NCI-H1694 (cell line): ENCODE data around the gene CSMD2.
"Not testable (repeated sequence)": the region's sequence is repeated elsewhere in the genome, so short reads cannot be mapped to it uniquely, and the experiment has no call there.

Experiments
- DNase-seq: peaks from one replicate; lab custom pipeline; 2025; lab: John Stamatoyannopoulos, UW

Gene CSMD2

DNA sequence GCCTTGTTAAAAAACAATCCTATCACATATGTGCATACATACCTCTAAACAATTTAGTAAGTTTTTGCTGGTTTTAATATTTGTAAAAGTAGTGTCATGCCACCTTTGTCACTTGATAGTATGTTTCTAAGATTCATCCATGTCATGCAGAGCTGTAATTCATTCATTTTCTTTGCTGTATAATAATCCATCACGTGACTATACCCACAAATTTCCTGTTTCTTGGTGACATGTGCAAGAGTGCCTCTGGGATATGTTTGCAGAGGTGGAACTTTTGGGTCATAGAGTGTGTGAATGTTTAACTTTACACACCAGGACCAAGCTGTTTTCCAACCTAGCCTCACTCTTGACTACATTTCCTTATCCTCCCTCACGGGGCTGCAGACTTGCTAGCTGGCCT lies 629.7 kb downstream of the CSMD2 start:
- DNase-seq = no peak

DNA sequence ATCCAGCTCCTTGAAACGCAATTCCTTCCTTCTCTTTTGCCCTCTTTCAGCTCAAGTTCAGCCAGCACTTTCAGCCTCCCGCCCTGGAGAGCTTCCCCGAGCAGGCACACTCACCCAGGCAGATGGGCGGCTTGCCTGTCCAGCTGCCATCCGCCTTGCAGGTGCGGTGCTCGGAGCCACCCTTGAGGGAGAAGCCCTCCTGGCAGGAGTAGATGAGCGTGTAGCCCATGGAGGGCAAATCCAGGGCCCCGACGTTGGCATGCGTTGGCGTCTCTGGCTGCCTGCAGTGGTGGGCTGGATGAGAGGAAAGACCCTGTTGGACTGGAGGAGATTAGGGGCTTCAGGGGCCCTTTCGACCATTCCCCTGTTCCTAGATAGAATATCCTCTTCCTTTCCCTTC lies 632.1 kb downstream of the CSMD2 start:
- DNase-seq = no peak

DNA sequence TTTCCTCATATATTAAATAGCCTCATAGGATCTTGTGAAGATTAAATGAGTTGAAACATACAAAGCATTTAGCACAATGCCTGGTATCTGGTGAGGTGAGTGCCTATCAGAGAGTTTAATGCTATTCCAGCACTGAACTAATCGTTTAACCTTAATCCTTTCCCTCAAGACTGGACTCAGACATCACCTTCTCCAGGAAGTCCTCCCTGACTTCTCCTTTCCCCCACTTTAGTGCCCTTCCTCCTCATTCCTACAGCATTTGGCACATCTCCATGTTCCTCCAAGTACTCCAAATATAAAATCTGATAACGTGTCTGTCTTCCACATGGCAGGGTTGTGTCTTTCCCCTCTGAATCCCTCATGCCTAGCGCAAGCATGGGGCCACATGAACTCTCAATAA lies 632.8 kb downstream of the CSMD2 start:
- no peak for DNase-seq

DNA sequence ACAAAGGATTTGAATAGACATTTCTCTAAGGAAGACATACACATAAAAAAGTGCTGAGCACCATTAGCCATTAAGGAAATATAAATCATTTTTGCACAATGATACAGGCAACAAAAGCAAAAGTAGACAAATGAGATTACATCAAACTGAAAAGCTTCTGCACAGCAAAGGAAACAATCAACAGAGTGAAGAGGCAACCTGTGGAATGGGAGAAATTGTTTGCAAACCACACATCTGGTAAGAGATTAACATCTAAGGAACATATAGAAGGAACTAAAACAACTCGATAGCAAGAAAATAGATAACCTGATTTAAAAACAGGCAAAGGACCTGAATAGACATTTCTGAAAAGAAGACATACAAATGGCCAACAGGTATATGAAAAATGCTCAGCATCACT lies 635.1 kb downstream of the CSMD2 start:
- DNase-seq = no peak

GRCh38 chr1:33527934-33528333 lies 637.1 kb downstream of the CSMD2 start:
- no peak for DNase-seq

- no peak for DNase-seq
These were observed 640.4 kb downstream of the CSMD2 start for GRCh38 chr1:33524586-33524985.

DNA sequence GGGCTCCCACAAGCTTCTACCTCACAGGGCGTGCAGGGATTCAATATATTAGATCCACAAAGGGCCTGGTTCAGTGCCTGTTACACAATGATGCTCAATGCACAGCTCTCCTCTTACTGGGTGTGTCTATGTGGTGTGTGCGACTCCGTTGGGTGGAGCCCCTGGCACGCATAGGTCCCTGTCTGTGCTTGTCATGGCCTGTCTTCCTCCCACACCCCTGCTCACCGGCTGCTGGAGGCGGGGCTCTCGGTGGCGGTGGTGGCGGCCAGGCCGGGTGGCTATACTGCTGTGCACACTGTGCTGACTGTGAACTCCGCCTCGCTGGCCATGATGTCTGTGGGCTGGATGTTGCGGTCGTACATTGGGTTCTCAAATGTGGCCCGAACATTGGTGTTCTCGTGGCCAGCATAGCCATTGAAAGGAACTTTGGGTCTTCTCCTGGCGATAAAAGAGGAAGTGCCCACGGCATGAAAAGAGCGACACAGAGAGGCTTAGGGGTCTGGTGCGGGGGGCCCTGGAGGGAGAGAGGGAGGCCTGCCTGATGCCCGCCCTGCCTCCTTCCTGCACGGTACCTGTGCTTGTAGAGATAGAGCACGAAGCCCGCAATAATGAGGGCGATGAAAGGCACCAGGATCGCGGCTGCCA lies 645.7 kb downstream of the CSMD2 start:
- no peak for DNase-seq

GRCh38 chr1:33517596-33518250 lies 647.3 kb downstream of the CSMD2 start:
- DNase-seq = peak; percentile 57

- DNase-seq = no peak
These were observed 648.0 kb downstream of the CSMD2 start for GRCh38 chr1:33516891-33517567.

- DNase-seq = no peak
These were observed 648.6 kb downstream of the CSMD2 start for GRCh38 chr1:33516428-33516827.

- no peak for DNase-seq
These were observed 649.4 kb downstream of the CSMD2 start for GRCh38 chr1:33515607-33516006.

DNA sequence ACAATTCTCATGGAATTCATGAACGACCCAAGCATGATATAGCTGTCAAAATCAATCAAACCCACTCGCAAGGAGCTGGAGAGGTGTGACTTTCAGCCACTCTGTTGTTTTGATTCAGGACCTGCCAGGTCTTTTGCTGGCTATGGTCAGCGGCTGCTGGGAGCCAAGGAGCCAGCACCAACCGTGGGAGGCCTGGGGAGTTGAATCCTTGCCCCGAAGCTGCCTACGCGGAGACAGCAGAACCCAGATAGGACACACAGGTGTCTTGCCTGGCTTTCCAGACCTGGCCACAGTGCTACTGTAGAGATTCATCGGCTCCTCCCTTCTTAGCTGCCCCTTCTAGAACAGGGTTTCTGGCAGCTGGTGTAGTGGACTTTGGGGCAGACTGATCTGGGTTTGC lies 649.9 kb downstream of the CSMD2 start:
- no peak for DNase-seq

- no peak for DNase-seq
These were observed 652.6 kb downstream of the CSMD2 start for GRCh38 chr1:33512226-33513011.

DNA sequence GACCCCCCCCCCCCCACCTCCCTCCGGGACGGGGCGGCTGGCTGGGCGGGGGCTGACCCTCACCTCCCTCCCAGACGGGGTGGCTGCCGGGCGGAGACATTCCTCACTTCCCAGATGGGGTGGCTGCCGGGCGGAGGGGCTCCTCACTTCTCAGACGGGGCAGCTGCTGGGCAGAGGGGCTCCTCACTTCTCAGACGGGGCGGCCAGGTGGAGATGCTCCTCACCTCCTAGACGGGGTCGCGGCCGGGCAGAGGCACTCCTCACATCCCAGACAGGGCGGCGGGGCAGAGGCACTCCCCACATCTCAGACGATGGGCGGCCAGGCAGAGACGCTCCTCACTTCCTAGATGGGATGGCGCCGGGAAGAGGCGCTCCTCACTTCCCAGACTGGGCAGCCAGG lies 655.8 kb downstream of the CSMD2 start:
- DNase-seq = not testable (repeated sequence)

DNA sequence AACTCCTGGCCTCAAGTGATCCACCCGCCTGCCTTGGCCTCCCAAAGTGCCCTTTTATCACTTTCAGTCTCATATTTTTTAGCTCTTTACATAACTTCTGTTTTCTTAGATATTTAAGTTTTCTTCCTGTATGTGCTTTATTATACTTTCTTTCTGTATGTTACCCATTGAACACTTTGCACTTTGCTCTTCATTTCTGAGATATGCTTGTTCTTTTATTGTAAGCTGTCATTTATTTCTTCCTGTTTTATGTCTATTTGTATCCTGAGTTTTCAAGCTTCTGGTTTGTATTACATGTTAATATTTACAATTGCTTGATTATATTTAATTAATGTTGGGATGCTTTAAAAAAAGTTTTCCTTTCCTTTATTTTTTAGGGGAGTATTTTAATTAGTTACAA lies 656.9 kb downstream of the CSMD2 start:
- DNase-seq = no peak

DNA sequence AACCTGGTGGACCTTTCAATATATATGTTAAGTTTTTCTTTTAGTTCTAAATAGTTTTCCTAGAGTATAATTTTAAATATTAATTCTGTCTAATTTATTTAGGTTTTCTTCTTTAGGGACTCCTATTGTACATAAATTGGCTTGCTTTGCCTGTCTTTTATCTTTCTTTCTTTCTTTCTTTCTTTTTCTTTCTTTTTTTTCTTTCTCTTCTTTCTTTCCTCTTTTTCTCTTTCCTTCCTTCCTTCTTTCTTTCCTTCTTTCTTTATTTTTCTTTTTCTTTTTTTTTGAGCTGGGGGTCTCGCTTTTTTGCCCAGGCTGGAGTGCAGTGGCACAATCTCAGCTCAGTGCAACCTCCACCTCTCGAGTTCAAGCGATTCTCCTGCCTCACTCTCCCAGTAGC lies 657.4 kb downstream of the CSMD2 start:
- no peak for DNase-seq

DNA sequence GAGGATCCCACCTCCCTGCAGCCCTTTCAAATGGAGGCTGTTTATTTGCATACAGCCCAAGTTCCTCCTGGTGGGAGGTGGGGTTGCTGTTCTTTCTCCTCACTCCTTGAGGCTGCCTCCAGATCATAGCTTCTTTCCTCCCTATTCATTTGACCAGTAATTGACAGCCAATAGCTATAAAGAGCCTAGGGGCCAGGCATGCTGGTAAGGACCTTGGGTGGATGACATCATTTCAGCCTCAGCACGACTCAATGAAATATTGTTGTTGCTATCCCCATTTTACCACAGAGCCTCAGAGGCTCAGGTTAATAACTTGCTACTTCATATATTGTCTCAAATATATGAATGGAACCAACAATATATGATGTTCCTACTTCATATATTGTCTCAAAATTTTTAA lies 661.5 kb downstream of the CSMD2 start:
- no peak for DNase-seq

- no peak for DNase-seq
These were observed 662.3 kb downstream of the CSMD2 start for GRCh38 chr1:33502726-33503125.

- no peak for DNase-seq
These were observed 663.3 kb downstream of the CSMD2 start for GRCh38 chr1:33501774-33502173.

DNA sequence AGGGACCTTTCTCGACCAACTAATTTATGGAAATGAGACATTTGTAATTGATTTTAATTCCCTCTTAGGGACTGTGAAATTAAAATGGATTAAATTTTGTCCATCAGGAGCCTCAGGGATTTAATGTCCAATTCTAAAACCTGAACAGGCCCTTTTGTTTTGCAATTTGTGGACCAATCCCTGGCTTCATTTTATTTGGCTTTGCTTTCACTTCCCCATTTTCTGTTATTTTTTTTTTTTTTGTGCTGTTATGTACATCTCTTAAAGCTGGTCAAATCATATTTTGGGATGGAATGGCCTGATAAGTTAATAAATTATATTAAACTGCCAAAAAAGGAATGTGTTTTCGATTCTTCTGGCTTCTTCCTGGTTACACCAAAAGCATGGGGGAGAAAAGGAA lies 663.7 kb downstream of the CSMD2 start:
- no peak for DNase-seq

DNA sequence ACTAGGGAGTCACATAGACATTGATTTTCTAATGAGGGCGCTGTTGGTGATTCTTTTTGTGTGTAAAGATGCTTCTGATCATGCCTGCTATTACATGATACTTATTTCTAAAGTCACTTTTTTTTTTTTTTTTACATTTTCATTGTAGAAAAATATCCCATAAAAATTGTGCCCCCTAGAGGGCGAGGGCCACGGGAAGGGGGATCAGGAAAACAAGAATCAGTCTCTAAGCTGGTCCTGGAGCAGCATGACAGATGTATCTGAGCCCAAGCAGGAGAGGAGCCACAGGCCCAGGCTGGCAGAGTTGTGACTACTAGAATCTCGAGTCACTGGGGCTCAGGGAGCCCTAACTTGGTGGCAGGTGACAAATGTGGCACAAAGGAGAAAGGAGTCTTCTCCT lies 664.5 kb downstream of the CSMD2 start:
- DNase-seq = peak; percentile 1

DNA sequence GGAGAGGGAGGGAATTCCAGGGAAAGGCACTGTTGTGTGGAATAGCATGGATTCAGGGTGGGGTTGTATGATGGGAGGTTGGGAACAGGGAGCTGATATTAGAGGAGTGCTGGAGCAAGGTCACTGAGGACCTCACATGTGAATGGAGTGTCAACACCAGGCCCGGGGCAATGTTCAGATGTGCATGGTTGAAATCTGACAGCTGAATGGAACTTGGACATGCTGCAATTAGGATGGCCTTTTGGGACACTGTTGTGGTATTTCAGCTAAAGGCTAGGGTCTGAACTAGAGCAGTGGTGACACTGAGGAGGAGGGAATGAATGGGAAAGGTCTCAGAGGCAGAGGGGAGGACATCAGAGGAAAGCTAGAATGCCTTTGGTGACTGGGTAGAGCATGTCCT lies 667.6 kb downstream of the CSMD2 start:
- no peak for DNase-seq

DNA sequence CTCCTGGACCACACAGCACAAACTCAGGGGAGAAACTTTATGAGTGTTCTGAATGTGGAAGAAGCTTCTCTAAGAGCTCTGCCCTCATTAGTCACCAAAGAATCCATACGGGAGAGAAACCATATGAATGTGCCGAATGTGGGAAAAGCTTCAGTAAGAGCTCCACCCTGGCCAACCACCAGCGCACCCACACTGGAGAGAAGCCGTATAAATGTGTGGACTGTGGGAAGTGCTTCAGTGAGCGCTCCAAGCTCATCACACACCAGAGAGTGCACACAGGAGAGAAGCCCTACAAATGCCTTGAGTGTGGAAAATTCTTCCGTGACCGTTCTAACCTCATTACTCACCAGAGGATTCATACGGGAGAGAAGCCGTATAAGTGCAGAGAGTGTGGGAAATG lies 670.1 kb downstream of the CSMD2 start:
- no peak for DNase-seq
